ENCODE data around the gene DGCR2. TPM values are rescaled to one million over a fixed set of nuclear protein-coding genes. Genes with fewer than 3 reads are reported as not detected.
"Not testable (repeated sequence)": the region's sequence is repeated elsewhere in the genome, so short reads cannot be mapped to it uniquely, and the experiment has no call there.

Gene DGCR2
- total and polyA plus RNA-seq, 10 donors: 9.5 to 60.7 (median 49.3) TPM

DNA sequence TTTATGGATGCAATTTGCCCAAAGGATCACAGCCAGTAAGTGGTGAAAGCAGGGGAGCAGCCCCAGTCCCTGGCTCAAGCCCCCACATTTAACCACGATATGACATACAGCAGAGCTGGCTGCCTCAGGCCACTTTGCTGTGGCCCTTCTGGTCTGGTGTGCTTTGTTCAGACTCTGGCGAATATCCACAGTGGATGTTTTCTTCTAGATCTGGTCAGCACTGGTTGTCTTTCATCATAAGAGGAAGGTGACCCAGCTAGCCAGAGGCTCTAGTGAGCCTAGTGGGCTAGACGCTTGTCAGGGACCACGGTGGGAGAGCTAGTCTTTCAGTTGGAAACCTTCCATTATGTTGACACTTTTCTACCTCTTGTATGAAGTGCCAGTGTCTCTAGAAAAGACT is 42.5 kb downstream of the DGCR2 start:
- no peak overlapping the region for H3K4me3 ChIP-seq
- H3K27ac ChIP-seq: no peak overlapping the region
- peaks cover 0 to 6% (median 0%) of the 10 kb centered on the region in 6 donors for H3K4me1 ChIP-seq
- peaks cover 0 to 48% (median 7%) of the 10 kb centered on the region in 6 donors for H3K36me3 ChIP-seq
- 94 to 99% (median 96%) methylated on average over 4 of the region's 4 CpGs for WGBS, 5 donors
- no peaks in the 10 kb centered on the region for H3K9me3 ChIP-seq
- intact Hi-C loops (cut with DNase I; ENCODE audit: low total_unique reads): no loop called here
- TF ChIP-seq, protein P1, sequence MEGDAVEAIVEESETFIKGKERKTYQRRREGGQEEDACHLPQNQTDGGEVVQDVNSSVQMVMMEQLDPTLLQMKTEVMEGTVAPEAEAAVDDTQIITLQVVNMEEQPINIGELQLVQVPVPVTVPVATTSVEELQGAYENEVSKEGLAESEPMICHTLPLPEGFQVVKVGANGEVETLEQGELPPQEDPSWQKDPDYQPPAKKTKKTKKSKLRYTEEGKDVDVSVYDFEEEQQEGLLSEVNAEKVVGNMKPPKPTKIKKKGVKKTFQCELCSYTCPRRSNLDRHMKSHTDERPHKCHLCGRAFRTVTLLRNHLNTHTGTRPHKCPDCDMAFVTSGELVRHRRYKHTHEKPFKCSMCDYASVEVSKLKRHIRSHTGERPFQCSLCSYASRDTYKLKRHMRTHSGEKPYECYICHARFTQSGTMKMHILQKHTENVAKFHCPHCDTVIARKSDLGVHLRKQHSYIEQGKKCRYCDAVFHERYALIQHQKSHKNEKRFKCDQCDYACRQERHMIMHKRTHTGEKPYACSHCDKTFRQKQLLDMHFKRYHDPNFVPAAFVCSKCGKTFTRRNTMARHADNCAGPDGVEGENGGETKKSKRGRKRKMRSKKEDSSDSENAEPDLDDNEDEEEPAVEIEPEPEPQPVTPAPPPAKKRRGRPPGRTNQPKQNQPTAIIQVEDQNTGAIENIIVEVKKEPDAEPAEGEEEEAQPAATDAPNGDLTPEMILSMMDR (IDR thresholded peaks at IDR 0.05 in 8 of 11, conservative IDR thresholded peaks at IDR 0.05 in 3 of 11): no peak
- TF ChIP-seq POLR2A (IDR thresholded peaks at IDR 0.05) (no peak), POLR2AphosphoS5 (IDR thresholded peaks at IDR 0.05) (no peak)
- no peaks in the 10 kb centered on the region for H3K27me3 ChIP-seq (replicated peaks in 1 of 7)
- DNase-seq: peak; percentile 35

- 66 to 100% (median 97%) methylated on average over 1 of the region's 1 CpG for WGBS, 5 donors
- intact Hi-C loops (cut with DNase I; ENCODE audit: low total_unique reads): no loop called here
- DNase-seq: no peak
These were observed 46.8 kb downstream of the DGCR2 start for GRCh38 chr22:19075404-19075803.

DNA sequence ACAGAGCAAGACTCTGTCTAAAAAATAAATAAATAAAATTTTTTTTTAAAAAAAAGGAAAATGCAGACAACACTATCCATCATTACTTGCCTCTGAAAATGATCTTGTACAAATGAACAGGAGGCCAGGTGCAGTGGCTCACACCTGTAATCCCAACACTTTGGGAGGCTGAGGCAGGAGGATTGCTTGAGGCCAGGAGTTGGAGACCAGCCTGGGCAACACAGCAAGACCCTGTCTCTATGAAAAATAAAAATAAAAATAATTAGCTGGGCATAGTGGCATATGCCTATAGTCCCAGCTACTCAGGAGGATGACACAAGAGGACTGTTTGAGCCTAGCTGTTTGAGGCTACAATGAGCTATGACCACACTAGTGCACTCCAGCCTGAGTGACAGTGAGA is 49.4 kb downstream of the DGCR2 start:
- intact Hi-C loops (cut with DNase I; ENCODE audit: low total_unique reads); H3K27ac ChIP-seq; DNase-seq; H3K9me3 ChIP-seq; H3K27me3 ChIP-seq (replicated peaks in 1 of 7); H3K4me3 ChIP-seq: not testable (repeated sequence)
- H3K36me3 ChIP-seq: peaks cover 0 to 58% (median 33%) of the 10 kb centered on the region in 6 donors
- peaks cover 0 to 28% (median 0%) of the 10 kb centered on the region in 6 donors for H3K4me1 ChIP-seq

More at GRCh38 chr22:19075404-19075803, 46.8 kb downstream of the DGCR2 start:
- TF ChIP-seq, protein P1 (IDR thresholded peaks at IDR 0.05 in 8 of 11, conservative IDR thresholded peaks at IDR 0.05 in 3 of 11): no peak
- no peak for TF ChIP-seq POLR2AphosphoS5 (IDR thresholded peaks at IDR 0.05)
- no peak for TF ChIP-seq POLR2A (IDR thresholded peaks at IDR 0.05)
- Histone ChIP-seq H3K4me3 (no peak overlapping the region), H3K9me3 (no peaks in the 10 kb centered on the region), H3K4me1 (peaks cover 0 to 11% (median 0%) of the 10 kb centered on the region in 6 donors), H3K27me3 (replicated peaks in 1 of 7) (no peaks in the 10 kb centered on the region), H3K36me3 (peaks cover 0 to 53% (median 17%) of the 10 kb centered on the region in 6 donors), H3K27ac (no peak overlapping the region)

DNA sequence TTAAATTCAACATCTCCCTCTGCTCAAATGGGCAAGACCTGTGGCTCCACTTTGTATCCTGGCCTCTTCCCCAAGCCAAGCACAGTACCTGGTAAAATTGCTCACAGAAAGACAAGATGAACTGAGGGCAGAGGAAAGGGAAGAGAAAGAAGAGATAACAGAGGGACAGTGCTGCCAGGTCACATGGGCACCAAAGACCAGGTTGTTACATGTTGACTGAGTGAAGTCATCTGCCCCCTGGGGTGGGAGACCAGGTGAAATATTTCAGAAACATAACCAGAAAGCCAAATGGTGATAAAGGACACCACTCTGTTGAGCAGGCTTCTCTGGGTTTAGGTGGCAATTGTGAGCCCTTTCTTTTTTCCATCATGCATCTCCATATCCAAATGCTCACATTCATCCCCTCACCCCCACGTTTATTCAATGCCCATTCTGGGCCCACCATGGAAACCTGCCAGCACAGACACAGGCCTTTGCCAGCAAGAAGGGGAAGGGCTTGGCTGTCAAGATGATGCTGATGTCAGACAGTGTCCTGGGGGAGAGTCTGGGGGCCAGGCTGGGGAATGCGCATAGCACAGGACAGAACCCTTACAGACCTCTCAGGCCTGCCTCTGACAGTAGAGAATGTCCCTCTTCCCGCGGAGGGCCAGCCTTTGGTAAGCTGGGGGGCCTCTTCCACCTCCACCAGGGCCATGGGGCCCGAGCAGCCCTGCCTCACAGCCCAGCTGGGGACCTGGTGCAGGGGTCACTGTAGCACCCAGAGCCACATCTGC is 51.6 kb downstream of the DGCR2 start:
- no peak for DNase-seq
- WGBS, 5 donors: 78 to 97% (median 84%) methylated on average over 2 to 5 of the region's 5 CpGs
- peaks cover 0 to 81% (median 55%) of the 10 kb centered on the region in 6 donors for H3K36me3 ChIP-seq

More for the DNA sequence above, 51.6 kb downstream of the DGCR2 start:
- H3K27ac ChIP-seq: no peak overlapping the region
- no peaks in the 10 kb centered on the region for H3K9me3 ChIP-seq
- peaks cover 0 to 30% (median 0%) of the 10 kb centered on the region in 6 donors for H3K4me1 ChIP-seq
- intact Hi-C loops (cut with DNase I; ENCODE audit: low total_unique reads): no loop called here
- no peaks in the 10 kb centered on the region for H3K27me3 ChIP-seq (replicated peaks in 1 of 7)
- TF ChIP-seq POLR2AphosphoS5 (IDR thresholded peaks at IDR 0.05) (no peak), POLR2A (IDR thresholded peaks at IDR 0.05) (no peak)
- TF ChIP-seq, protein P1 (IDR thresholded peaks at IDR 0.05 in 8 of 11, conservative IDR thresholded peaks at IDR 0.05 in 3 of 11): no peak
- H3K4me3 ChIP-seq: no peak overlapping the region

Measured in spleen (tissue), 11 donors.